GM19324 (cell line): ENCODE measurements around the gene SLC8A3.

ENCODE experiments used
- ATAC-seq: cut with Tn5 transposase; IDR thresholded peaks from one replicate; pipeline ENCODE4 v1.9.1; 2021; ENCODE audit warnings: mild to moderate bottlenecking, moderate library complexity; ENCODE audit not compliant: unreplicated experiment, low FRiP score

The SLC8A3 gene

GRCh38 chr14:70033116-70033515 lies 155.6 kb downstream of the SLC8A3 start:
- no peak for ATAC-seq

DNA sequence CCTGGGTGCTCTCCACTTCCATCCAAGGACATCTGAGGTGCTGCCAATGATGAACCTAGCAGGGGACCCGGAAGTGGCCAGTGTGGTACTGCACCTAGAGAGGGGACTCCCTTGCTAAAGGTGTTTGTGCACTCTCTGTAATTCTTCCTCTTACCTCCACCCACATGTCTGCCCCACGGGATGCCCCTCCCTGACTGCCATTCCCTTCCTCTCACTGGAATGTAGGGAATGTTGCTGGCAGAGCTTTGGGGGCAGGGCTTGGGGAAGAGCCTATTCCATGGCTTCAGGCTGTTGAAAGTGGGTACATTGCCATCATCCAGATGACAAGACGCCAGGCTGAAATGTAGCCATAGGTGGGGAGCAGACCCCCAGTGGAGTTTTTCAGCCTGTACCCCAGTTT lies 156.3 kb downstream of the SLC8A3 start:
- ATAC-seq, result no peak

DNA sequence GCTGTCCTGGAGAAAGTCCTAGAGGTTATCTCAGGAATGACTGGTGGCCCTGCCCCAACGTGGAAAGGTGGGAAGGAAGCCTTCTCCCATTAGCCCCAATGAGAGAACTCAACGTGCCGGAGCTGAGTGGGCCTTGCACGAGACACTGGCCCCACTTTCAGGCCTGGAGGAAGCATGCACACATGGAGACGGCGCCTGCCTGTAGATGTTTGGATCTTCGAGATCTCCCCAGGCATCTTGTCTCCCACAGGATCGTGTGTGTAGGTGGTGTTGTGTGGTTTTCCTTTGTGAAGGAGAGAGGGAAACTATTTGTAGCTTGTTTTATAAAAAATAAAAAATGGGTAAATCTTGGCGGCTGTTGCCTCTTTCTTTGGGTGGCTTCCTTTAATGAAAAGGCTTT lies 156.7 kb downstream of the SLC8A3 start:
- no peak for ATAC-seq

- no peak for ATAC-seq
Measured at GRCh38 chr14:70029296-70030132, 159.2 kb downstream of the SLC8A3 start.

- no peak for ATAC-seq
Measured at GRCh38 chr14:70027785-70028428, 160.8 kb downstream of the SLC8A3 start.

GRCh38 chr14:70023871-70024270 lies 164.9 kb downstream of the SLC8A3 start:
- no peak for ATAC-seq

DNA sequence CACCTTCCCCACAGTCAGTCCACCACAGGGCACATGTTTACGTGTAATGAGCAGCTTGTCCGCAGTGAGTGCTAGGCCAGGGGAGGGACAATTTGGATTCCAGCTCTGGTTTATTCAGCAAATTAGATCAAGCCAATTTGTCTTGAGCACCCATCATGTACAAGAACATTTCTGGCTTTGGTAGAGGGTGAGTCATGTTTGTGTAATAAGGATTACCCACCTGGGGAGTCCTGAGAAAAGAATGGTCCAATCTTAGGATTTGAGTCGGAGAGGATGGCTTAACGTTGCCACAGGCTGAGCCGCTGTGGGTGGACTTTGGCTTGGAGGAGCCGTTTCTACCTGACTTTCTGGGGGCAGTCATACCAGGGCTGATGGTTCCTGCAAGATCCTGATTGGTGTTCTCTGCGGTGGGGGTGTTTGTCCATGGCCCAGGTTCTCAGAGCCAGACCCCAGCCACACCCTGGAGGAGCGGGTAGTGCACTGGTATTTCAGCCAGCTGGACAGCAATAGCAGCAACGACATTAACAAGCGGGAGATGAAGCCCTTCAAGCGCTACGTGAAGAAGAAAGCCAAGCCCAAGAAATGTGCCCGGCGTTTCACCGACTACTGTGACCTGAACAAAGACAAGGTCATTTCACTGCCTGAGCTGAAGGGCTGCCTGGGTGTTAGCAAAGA lies 165.8 kb downstream of the SLC8A3 start:
- no peak for ATAC-seq

- no peak for ATAC-seq
Measured at GRCh38 chr14:70021548-70022220, 167.1 kb downstream of the SLC8A3 start.

- ATAC-seq, result no peak
Measured at GRCh38 chr14:70020352-70021170, 168.2 kb downstream of the SLC8A3 start.

DNA sequence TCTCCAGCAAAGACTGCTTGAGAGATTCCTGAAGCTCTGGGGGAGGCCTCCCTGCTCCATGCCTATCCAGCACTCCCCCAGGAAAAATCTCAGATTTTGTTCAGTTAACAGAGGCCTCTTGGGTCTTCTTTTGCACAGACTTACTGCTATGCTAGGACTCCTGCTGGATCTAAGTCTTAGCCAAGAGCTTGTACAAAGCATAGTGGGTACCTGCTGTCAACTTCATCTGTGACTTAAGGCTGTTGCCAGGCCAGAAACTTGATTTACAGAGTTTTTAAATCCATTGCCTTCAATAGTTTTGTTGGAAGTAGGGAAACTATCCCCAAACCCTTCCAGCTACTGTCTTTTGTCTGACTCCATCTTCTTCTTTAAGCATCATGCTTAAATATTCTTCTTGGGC lies 169.1 kb downstream of the SLC8A3 start:
- ATAC-seq, result no peak

DNA sequence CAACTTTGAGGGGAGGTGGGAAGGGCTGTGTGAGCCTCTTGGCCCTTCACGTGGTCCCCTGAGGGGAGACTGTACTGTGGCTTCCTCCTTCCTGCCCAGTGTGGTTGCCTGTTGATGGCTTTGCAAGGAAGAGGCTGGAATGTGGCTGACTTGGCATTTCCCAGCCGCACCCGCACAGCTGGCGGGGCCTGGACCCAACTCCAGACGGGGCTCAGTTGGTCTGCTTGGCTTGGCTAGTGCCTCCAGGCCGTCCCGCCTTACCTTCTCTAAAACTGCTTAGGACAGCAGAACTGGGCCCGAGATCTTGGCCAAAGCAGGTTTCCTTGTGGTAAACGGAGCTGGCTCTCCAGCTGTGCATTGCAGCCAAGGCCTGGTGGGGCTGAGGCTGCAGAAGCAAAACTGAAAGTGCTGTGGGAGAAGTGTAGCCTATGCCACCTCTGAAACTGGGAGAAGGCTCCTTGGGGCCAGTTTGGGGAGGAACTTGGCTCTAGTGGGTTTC lies 170.0 kb downstream of the SLC8A3 start:
- ATAC-seq, result peak; percentile 62

DNA sequence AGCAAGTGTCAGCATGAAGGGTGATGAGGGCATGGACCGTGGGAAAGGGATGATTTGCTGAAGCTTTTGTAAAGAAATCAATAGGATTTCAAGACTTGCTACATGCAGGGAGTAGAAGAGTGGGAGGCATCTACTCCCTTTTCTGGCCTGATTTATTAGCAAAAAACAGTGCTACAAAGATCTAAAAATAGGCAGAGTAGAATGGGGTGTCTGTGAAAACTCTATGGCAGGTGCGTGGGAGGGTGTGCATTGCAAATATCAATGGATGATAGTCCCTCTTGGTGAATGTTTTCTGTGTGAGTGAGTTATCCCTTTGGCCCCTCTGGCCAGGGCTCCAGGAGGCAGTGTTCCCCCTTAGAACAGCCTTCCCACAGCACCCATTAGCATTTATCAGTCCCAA lies 170.5 kb downstream of the SLC8A3 start:
- ATAC-seq, result no peak

GRCh38 chr14:70014406-70015095 lies 174.2 kb downstream of the SLC8A3 start:
- no peak for ATAC-seq

GRCh38 chr14:70013271-70013873 lies 175.4 kb downstream of the SLC8A3 start:
- no peak for ATAC-seq

GRCh38 chr14:70011708-70012107 lies 177.0 kb downstream of the SLC8A3 start:
- ATAC-seq, result no peak

- ATAC-seq, result no peak
Measured at GRCh38 chr14:70011098-70011497, 177.7 kb downstream of the SLC8A3 start.

DNA sequence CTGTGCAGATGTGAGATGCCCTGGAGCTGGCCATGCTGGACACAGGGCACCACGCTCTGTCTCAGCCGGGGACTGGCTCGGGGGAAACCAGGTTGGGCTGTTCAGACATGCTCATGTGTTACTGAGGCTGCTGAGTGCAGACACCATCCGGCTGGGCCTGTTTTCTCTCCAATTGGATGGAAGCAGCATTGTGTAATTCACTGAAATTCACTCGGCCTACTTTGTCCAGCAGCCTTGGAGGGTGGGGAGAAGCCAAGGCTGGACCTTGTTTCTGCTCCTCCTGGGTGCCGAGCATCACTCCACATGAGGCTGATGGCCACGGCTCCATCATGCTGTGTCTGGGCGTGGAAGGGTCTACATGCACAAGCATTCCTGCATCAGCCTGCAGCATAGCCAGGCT lies 178.8 kb downstream of the SLC8A3 start:
- no peak for ATAC-seq

DNA sequence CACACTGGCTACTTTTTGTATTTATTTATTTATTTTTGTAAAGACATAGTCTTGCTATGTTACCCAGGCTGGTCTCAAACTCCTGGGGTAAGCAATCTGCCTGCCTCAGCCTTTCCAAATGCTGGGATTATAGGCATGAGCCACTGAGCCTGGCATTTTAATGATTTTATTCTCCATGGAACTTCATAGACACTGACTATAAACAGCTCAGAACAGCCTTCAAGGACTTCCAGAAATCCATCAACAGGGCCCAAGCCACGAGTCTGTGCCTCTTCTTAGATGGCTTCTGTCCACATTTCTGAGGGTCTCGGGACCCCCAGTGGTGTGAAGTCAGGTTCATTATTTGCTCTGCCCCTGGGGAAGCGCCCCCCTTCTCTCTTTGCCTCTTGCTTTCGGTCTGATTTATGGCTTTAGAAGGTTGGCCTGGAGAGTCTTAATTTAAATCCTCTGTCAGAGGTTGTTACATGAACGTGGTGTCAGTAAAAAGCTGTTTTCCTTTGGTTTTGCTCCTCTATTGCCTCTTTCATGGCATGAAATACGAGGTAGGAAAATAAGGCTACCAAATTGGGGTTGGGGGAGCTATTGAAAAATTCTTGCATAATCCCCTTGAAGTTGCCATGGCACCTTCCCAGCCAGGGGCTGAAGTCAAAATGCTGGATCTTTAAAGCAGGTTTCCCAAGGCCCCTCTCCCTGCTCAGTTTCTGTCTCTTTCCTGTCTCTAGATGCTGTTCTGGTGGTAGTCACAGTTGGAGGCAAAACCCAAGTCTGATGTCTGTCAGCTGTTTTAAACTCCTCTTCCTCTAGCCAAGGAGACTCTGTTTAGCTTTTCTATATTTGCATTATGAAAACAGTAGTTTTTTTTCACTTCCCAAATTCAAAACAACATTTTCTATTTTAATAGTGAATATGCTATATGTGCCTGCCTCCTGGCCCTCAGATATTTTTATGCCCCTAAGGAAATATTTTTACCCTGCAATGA lies 180.2 kb downstream of the SLC8A3 start:
- ATAC-seq, result no peak
